ENCODE results near the gene CERT1.

Gene CERT1

DNA sequence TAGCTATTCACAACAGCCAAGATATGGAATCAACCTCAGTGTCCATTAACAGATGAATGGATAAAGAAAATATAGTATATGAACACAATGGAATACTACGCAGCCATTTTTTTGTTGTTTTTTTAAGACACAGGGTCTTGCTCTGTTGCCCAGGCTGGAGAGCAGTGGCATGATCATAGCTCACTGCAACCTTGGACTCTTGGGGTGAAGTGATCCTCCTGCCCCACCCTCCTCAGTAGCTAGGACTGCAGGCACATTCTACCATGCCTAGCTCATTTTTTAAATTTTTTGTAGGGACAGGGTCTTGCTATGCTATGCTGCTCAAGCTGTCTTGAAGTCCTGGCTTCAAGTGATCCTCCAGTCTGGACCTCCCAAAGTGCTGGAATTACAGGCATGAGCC, 38.5 kb downstream of the CERT1 start:
- no peak for DNase-seq (ENCODE audit: low spot score)
- CTCF ChIA-PET = interaction anchor here (0.7 kb wide), 1 partner anchor 47 kb away, joined by 3 read pairs; no protein-coding TSS in a partner anchor
- no peak overlapping the region for H3K27ac ChIP-seq
- POLR2A ChIA-PET (ENCODE audit: low non-redundant PET) = no interaction called here
- TF ChIP-seq, protein P1, sequence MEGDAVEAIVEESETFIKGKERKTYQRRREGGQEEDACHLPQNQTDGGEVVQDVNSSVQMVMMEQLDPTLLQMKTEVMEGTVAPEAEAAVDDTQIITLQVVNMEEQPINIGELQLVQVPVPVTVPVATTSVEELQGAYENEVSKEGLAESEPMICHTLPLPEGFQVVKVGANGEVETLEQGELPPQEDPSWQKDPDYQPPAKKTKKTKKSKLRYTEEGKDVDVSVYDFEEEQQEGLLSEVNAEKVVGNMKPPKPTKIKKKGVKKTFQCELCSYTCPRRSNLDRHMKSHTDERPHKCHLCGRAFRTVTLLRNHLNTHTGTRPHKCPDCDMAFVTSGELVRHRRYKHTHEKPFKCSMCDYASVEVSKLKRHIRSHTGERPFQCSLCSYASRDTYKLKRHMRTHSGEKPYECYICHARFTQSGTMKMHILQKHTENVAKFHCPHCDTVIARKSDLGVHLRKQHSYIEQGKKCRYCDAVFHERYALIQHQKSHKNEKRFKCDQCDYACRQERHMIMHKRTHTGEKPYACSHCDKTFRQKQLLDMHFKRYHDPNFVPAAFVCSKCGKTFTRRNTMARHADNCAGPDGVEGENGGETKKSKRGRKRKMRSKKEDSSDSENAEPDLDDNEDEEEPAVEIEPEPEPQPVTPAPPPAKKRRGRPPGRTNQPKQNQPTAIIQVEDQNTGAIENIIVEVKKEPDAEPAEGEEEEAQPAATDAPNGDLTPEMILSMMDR (conservative IDR thresholded peaks at IDR 0.05; ENCODE audit: low read depth) = no peak

DNA sequence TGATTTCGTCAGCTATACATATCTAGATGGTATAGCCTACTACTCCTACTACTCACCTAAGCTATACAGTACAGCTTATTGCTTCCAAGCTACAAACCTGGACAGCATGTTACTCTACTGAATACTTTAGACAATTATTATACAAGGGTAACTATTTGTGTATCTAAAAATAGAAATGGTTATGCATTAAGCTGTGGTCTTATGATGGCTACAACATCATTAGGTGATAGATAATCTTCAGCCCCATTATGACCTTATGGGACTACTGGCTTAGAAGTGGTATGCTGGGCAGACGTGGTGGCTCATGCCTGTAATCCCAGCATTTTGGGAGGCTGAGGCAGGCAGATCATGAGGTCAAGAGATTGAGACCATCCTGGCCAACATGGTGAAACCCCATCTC, 40.2 kb downstream of the CERT1 start:
- no peak overlapping the region for H3K27ac ChIP-seq
- ChIA-PET CTCF (no interaction called here), POLR2A (ENCODE audit: low non-redundant PET) (no interaction called here)
- DNase-seq (ENCODE audit: low spot score) = no peak
- TF ChIP-seq, protein P1 (conservative IDR thresholded peaks at IDR 0.05; ENCODE audit: low read depth) = no peak

DNA sequence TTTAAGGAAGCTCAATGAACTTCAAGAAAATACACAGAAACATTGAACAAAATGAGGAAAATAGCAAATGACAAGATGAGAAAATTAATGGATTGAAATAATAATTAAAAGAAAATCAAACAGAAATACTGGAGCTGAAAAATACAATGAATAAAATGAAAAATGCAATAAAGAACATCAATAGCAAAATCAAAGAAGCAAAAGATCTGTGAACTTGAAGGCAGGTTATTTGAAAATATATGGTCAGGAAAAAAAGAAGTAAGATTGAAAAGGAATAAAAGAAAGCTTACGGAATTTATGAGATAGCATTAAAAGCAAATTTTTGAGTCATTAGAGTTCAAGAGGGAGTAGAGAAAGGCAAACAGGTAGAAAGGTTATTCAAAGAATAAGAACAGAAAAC, 42.4 kb downstream of the CERT1 start:
- CTCF ChIA-PET = no interaction called here
- DNase-seq (ENCODE audit: low spot score) = no peak
- H3K27ac ChIP-seq = no peak overlapping the region
- POLR2A ChIA-PET (ENCODE audit: low non-redundant PET) = no interaction called here
- TF ChIP-seq, protein P1 (conservative IDR thresholded peaks at IDR 0.05; ENCODE audit: low read depth) = no peak

GRCh38 chr5:75468593-75468992, 42.8 kb downstream of the CERT1 start:
- no peak overlapping the region for H3K27ac ChIP-seq
- TF ChIP-seq, protein P1 (conservative IDR thresholded peaks at IDR 0.05; ENCODE audit: low read depth) = no peak
- no peak for DNase-seq (ENCODE audit: low spot score)
- CTCF ChIA-PET = interaction anchor here (0.6 kb wide), 1 partner anchor 249 kb away, joined by 3 read pairs; the partner anchor contains the start of gene POC5
- POLR2A ChIA-PET (ENCODE audit: low non-redundant PET) = no interaction called here

DNA sequence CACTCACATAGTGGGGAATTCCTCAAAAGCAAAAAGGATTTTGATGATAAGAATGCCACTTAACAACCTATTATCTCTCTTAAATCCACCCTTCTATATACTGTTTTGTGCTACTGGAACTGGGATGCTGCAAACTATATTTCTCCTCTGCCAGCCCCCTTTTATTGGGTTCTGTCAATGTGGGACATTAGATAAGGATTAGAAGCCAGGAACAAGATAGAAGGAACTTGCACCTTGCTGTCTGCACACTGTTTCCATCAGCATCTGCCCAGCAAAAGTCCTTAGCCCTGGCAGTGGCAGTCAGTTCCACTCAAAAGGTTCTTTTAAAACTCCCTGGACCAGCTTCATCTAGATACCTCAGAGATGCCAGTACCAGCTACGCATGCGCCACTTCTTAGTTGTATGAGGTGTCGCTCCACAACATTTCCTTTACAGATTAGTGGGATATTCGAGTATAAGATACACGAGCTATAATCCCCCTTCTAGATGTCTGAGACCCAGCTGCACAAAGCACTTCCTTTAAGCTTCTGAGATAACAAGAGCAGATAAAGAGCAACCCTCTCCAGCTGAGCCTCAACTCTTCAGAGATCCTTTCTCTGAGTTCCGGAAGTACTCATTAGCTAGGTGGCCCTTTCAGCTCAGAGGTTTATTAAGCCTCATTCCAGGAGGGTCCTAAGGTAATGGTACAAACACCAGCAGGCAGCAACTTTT, 45.3 kb downstream of the CERT1 start:
- no peak overlapping the region for H3K27ac ChIP-seq
- CTCF ChIA-PET = interaction anchor here (0.6 kb wide), 1 partner anchor 29 kb away, joined by 3 read pairs; no protein-coding TSS in a partner anchor
- POLR2A ChIA-PET (ENCODE audit: low non-redundant PET) = no interaction called here
- DNase-seq (ENCODE audit: low spot score) = no peak
- TF ChIP-seq, protein P1 (conservative IDR thresholded peaks at IDR 0.05; ENCODE audit: low read depth) = no peak

DNA sequence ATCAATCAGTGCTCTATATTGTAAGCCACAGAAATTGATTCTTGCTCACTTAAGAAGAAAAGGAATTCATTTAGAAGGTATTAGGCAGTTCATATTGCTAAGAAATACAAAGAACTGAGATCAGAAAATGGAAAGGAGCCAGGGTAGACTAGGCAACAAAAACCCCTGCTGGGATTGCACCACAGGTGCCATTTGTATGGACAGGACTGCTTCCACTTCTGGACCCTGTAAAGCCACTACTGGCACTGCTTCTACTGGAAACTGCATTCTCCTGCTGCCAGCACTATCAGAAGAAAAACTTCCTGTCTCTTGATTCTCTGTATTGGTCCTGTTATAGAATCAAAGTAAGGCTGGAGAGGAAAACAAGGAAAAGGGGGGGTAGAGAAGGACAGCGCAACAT, 45.9 kb downstream of the CERT1 start:
- TF ChIP-seq, protein P1 (conservative IDR thresholded peaks at IDR 0.05; ENCODE audit: low read depth) = no peak
- POLR2A ChIA-PET (ENCODE audit: low non-redundant PET) = no interaction called here
- CTCF ChIA-PET = interaction anchor here (1.2 kb wide), 1 partner anchor 189 kb away, joined by 3 read pairs; no protein-coding TSS in a partner anchor
- H3K27ac ChIP-seq = no peak overlapping the region
- DNase-seq (ENCODE audit: low spot score) = no peak

All from RWPE1 (cell line).